ENCODE results near the gene TEAD1. TPM values are rescaled to one million over a fixed set of nuclear protein-coding genes. Genes with fewer than 3 reads are reported as not detected.
A peak's percentile ranks its signal among the peaks of the same experiment; 100 is the strongest.

Gene TEAD1
- polyA plus RNA-seq, 1 experiment = 113 TPM

- TF ChIP-seq CTCF (IDR thresholded peaks at IDR 0.05; ENCODE audit: low read depth, low read length) = no peak
These were observed 288.8 kb downstream of the TEAD1 start for GRCh38 chr11:12963051-12963450.

GRCh38 chr11:12963792-12964536 lies 289.7 kb downstream of the TEAD1 start:
- Histone ChIP-seq H3K27ac (ENCODE audit: low read depth, low read length) (no peak overlapping the region), H3K27me3 (ENCODE audit: control insufficient read depth, insufficient read depth, low read length) (peaks cover 6% of the 10 kb centered on the region), H3K4me3 (ENCODE audit: low read depth, low read length) (no peak overlapping the region), H3K9me3 (ENCODE audit: control insufficient read depth, insufficient read depth, low read length) (no peaks in the 10 kb centered on the region)
- peak; percentile 89 for TF ChIP-seq CTCF (IDR thresholded peaks at IDR 0.05; ENCODE audit: low read depth, low read length)
- POLR2A ChIA-PET = no interaction called here
- peak; percentile 11 for DNase-seq (ENCODE audit: low read depth, low spot score)
- CTCF ChIA-PET = interaction anchor here (0.5 to 6.8 kb wide), 69 partner anchors 9 to 675 kb away, joined by 3 to 179 read pairs (median 4); partner anchors contain the start of gene BTBD10

More at GRCh38 chr11:12963051-12963450, 288.8 kb downstream of the TEAD1 start:
- CTCF ChIA-PET = interaction anchor here (1.0 to 6.8 kb wide), 23 partner anchors 13 to 674 kb away, joined by 3 to 179 read pairs (median 12); no protein-coding TSS in a partner anchor
- Histone ChIP-seq H3K27ac (ENCODE audit: low read depth, low read length) (no peak overlapping the region), H3K27me3 (ENCODE audit: control insufficient read depth, insufficient read depth, low read length) (peaks cover 8% of the 10 kb centered on the region), H3K9me3 (ENCODE audit: control insufficient read depth, insufficient read depth, low read length) (no peaks in the 10 kb centered on the region), H3K4me3 (ENCODE audit: low read depth, low read length) (no peak overlapping the region)
- DNase-seq (ENCODE audit: low read depth, low spot score) = no peak
- POLR2A ChIA-PET = no interaction called here

- Histone ChIP-seq H3K9me3 (ENCODE audit: control insufficient read depth, insufficient read depth, low read length) (no peaks in the 10 kb centered on the region), H3K27me3 (ENCODE audit: control insufficient read depth, insufficient read depth, low read length) (peaks cover 5% of the 10 kb centered on the region), H3K27ac (ENCODE audit: low read depth, low read length) (no peak overlapping the region), H3K4me3 (ENCODE audit: low read depth, low read length) (no peak overlapping the region)
- ChIA-PET POLR2A (no interaction called here), CTCF (interaction anchor here (0.6 to 6.8 kb wide), 27 partner anchors 11 to 675 kb away, joined by 3 to 179 read pairs (median 8); no protein-coding TSS in a partner anchor)
- no peak for DNase-seq (ENCODE audit: low read depth, low spot score)
- TF ChIP-seq CTCF (IDR thresholded peaks at IDR 0.05; ENCODE audit: low read depth, low read length) = no peak
These were observed 290.4 kb downstream of the TEAD1 start for GRCh38 chr11:12964650-12965049.

- no peak for DNase-seq (ENCODE audit: low read depth, low spot score)
- CTCF ChIA-PET = interaction anchor here (1.0 to 6.8 kb wide), 13 partner anchors 10 to 499 kb away, joined by 3 to 179 read pairs (median 18); no protein-coding TSS in a partner anchor
- H3K27ac ChIP-seq (ENCODE audit: low read depth, low read length) = no peak overlapping the region
- no peak for TF ChIP-seq CTCF (IDR thresholded peaks at IDR 0.05; ENCODE audit: low read depth, low read length)
- H3K9me3 ChIP-seq (ENCODE audit: control insufficient read depth, insufficient read depth, low read length) = no peaks in the 10 kb centered on the region
- POLR2A ChIA-PET = no interaction called here
- H3K27me3 ChIP-seq (ENCODE audit: control insufficient read depth, insufficient read depth, low read length) = peaks cover 9% of the 10 kb centered on the region
- H3K4me3 ChIP-seq (ENCODE audit: low read depth, low read length) = no peak overlapping the region
These were observed 291.8 kb downstream of the TEAD1 start for GRCh38 chr11:12966002-12966401.

GRCh38 chr11:12968101-12968500 lies 293.9 kb downstream of the TEAD1 start:
- Histone ChIP-seq H3K27ac (ENCODE audit: low read depth, low read length) (no peak overlapping the region), H3K9me3 (ENCODE audit: control insufficient read depth, insufficient read depth, low read length) (no peaks in the 10 kb centered on the region), H3K27me3 (ENCODE audit: control insufficient read depth, insufficient read depth, low read length) (peaks cover 14% of the 10 kb centered on the region), H3K4me3 (ENCODE audit: low read depth, low read length) (no peak overlapping the region)
- no peak for TF ChIP-seq CTCF (IDR thresholded peaks at IDR 0.05; ENCODE audit: low read depth, low read length)
- DNase-seq (ENCODE audit: low read depth, low spot score) = no peak
- ChIA-PET POLR2A (no interaction called here), CTCF (interaction anchor here (0.8 kb wide), 2 partner anchors 12 to 185 kb away, joined by 3 read pairs; no protein-coding TSS in a partner anchor)

All from AG04450 (cell line).